ENCODE data around the gene SCN2A.

GRCh38 chr2:165251366-165251765 is 12.2 kb downstream of the SCN2A start:
- no peak for TF ChIP-seq GATA2 (IDR thresholded peaks at IDR 0.05; ENCODE audit: low read depth, low read length)
- TF ChIP-seq GATA3 (IDR thresholded peaks at IDR 0.05; ENCODE audit: low read depth, low read length) = no peak

Data from SH-SY5Y (cell line).